ENCODE results near the gene RENBP. TPM values are rescaled to one million over a fixed set of nuclear protein-coding genes. Genes with fewer than 3 reads are reported as not detected.
A peak's percentile ranks its signal among the peaks of the same experiment; 100 is the strongest.

Gene RENBP
- total RNA-seq, 1 donor from 2014 or later, result 4.2 TPM

DNA sequence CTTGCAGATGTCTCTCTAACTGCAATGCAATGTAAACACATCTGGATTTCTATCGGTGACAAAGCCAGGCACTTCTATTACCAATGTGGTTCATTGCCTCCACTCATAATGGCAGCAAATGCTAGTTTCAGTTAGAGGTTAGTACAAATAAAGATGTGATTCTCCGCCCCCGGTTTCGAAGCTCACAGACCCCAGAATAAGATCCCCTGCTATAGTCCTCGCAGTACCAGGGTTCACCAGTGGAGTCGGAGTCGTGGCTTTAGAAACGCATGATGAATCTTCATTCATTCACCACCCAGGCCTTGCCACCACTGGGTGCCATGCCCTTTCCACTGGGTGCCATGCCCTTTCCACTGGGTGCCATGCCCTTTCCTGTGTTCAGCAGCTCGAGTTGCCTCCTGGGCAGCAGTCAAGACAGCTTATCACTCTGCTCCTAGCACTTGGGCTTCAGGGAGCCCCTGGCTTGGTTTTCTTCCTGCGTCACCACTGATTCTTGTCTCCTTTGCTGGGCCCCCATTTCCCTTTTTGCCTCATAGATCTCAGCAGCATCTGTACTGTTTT, 6.1 kb downstream of the RENBP start:
- Histone ChIP-seq H3K4me1 (peaks cover 15% of the 10 kb centered on the region), H3K9me3 (no peaks in the 10 kb centered on the region), H3K27me3 (no peaks in the 10 kb centered on the region), H3K4me3 (no peak overlapping the region), H3K36me3 (no peaks in the 10 kb centered on the region), H3K27ac (no peak overlapping the region)
- intact Hi-C loops (cut with DNase I), result no loop called here
- no peak for DNase-seq (ENCODE audit: extremely low spot score in 2 of 2)
- no peak for TF ChIP-seq POLR2AphosphoS5 (IDR thresholded peaks at IDR 0.05; ENCODE audit: insufficient read depth in 1 of 2, low read depth in 1 of 2)
- TF ChIP-seq POLR2A (IDR thresholded peaks at IDR 0.05), result no peak
- TF ChIP-seq, protein P1, sequence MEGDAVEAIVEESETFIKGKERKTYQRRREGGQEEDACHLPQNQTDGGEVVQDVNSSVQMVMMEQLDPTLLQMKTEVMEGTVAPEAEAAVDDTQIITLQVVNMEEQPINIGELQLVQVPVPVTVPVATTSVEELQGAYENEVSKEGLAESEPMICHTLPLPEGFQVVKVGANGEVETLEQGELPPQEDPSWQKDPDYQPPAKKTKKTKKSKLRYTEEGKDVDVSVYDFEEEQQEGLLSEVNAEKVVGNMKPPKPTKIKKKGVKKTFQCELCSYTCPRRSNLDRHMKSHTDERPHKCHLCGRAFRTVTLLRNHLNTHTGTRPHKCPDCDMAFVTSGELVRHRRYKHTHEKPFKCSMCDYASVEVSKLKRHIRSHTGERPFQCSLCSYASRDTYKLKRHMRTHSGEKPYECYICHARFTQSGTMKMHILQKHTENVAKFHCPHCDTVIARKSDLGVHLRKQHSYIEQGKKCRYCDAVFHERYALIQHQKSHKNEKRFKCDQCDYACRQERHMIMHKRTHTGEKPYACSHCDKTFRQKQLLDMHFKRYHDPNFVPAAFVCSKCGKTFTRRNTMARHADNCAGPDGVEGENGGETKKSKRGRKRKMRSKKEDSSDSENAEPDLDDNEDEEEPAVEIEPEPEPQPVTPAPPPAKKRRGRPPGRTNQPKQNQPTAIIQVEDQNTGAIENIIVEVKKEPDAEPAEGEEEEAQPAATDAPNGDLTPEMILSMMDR (IDR thresholded peaks at IDR 0.05), result no peak

DNA sequence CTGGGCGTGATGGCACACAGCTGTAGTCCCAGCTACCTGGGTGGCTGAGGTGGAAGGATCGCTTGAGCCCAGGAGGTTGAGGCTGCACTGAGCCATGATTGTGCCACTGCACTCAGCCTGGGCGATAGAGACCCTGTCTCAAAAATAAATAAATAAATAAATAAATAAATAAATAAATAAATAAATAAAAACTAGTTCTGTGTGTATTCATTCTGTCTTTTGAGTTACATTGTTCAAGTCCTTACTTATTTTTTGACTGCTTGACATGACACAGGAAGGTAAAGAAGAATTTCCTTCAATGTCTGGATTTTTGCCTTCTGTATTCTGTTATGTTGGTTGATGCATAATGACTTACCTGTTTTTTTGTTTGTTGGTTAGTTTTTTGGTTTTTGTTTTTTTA, 7.4 kb downstream of the RENBP start:
- Histone ChIP-seq H3K4me1 (peaks cover 15% of the 10 kb centered on the region), H3K27me3 (no peaks in the 10 kb centered on the region), H3K4me3 (no peak overlapping the region), H3K27ac (no peak overlapping the region), H3K36me3 (no peaks in the 10 kb centered on the region), H3K9me3 (no peaks in the 10 kb centered on the region)
- intact Hi-C loops (cut with DNase I), result no loop called here
- DNase-seq (ENCODE audit: extremely low spot score in 2 of 2), result no peak
- TF ChIP-seq, protein P1 (IDR thresholded peaks at IDR 0.05), result no peak
- no peak for TF ChIP-seq POLR2A (IDR thresholded peaks at IDR 0.05)
- TF ChIP-seq POLR2AphosphoS5 (IDR thresholded peaks at IDR 0.05; ENCODE audit: insufficient read depth in 1 of 2, low read depth in 1 of 2), result no peak

DNA sequence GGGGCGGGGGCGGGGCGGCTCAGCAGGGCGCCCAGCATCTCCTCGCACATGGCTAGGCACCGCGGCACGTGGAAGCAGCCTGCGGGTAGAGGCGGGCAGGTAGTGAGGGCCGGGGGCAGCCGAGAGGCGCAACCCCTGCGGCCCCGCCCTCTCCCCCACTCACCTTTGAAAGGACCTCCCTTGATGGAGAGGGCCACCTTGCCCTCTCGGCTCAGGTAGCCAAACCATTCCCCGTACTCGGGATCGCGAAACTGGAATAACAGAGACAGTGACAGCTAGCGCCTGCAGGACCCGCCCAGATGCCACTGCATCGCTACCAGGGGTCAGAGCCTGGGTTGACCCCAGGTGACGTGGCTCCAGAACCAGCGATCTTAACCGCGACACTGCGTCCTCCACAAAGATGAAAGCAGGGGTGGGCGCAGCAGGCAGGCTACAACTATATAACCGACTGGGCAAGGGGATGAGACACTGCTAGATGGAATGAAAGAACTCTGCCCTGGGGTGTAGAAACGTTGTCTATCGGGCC, 9.1 kb downstream of the RENBP start:
- TF ChIP-seq POLR2A (IDR thresholded peaks at IDR 0.05) (no peak), POLR2AphosphoS5 (IDR thresholded peaks at IDR 0.05; ENCODE audit: insufficient read depth in 1 of 2, low read depth in 1 of 2) (no peak)
- TF ChIP-seq, protein P1 (IDR thresholded peaks at IDR 0.05), result no peak
- DNase-seq (ENCODE audit: extremely low spot score in 2 of 2), result no peak
- intact Hi-C loops (cut with DNase I), result no loop called here
- no peaks in the 10 kb centered on the region for H3K36me3 ChIP-seq
- peaks cover 15% of the 10 kb centered on the region for H3K4me1 ChIP-seq
- H3K27ac ChIP-seq, result peak overlapping the region; percentile 48
- H3K9me3 ChIP-seq, result no peaks in the 10 kb centered on the region
- H3K4me3 ChIP-seq, result peak overlapping the region; percentile 64
- no peaks in the 10 kb centered on the region for H3K27me3 ChIP-seq

DNA sequence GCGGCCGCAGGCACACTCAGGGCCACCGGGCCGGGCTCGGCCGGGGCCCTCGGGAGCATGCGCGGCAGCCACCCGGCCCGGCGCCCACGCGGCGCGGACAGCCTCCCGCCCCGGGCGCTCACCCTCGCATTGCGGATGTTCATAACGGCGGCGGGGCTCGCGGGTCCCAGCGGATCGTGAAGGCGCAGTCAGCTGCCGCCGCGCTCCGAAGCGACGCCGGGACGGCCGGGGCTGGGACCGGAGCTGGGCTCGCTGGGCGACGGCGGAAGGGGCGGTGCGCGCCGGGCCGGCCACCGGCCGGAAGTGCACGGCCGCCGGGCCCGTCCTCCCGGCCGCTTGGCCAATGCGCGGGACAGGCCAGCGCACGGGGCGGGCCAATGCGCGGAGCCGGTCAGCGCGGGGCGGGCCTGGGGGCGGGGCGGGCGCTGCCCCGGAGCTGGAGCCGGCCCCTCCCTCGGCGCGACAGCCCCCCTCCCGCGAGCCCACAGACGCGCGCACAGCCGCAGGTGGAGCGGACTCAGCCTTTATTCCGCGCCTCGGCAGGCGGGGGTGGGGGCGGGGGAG, 9.6 kb downstream of the RENBP start, which contains the start of gene NAA10:
Gene NAA10 (minus strand): TSS at position 276 of the 564 bp plus-strand sequence. CDS start 133 bp downstream, at position 143.
- Histone ChIP-seq H3K27me3 (no peaks in the 10 kb centered on the region), H3K36me3 (no peaks in the 10 kb centered on the region), H3K27ac (peak within 1 kb of the TSS; percentile 48), H3K4me3 (peak within 1 kb of the TSS; percentile 64), H3K4me1 (peaks cover 15% of the 10 kb centered on the region), H3K9me3 (no peaks in the 10 kb centered on the region)
- intact Hi-C loops (cut with DNase I), result no loop called here
- TF ChIP-seq POLR2AphosphoS5 (IDR thresholded peaks at IDR 0.05; ENCODE audit: insufficient read depth in 1 of 2, low read depth in 1 of 2), result no peak
- no peak for TF ChIP-seq POLR2A (IDR thresholded peaks at IDR 0.05)
- TF ChIP-seq, protein P1 (IDR thresholded peaks at IDR 0.05), result no peak
- DNase-seq (ENCODE audit: extremely low spot score in 2 of 2), result no peak
